Epidermal melanocyte (primary cell): ENCODE results near the gene NR1I2.

Source experiments
- DNase-seq: peaks from one replicate; pipeline ENCODE4 v3.0.0; 2011; ENCODE audit warnings: low spot score; ENCODE audit not compliant: insufficient read length

The NR1I2 gene

GRCh38 chr3:119781330-119782198 lies at the start of gene NR1I2:
NR1I2 (plus strand) TSS chr3:119782101.
- no peak for DNase-seq

DNA sequence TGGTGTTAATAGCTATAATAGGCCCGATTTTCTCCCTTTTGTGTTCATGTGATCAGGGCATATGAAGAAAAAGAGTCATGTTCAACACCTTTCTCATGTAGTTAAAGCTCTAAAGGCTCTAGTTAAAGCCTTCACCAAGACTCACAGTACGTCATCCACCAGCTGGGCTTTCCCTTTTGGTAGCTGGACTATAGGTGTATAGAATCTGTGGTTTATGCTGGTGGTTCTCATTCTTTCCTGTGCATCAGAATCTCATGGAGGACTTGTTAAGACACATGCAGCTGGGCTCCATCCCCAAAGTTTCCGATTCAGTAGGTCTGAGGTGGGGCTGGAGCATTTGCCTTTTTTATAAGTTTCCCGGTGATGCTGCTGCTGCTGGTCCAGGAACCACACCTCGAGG lies 48.1 kb upstream of the NR1I2 start:
- no peak for DNase-seq

- no peak for DNase-seq
Observed at GRCh38 chr3:119738741-119739140, 43.2 kb upstream of the NR1I2 start.

DNA sequence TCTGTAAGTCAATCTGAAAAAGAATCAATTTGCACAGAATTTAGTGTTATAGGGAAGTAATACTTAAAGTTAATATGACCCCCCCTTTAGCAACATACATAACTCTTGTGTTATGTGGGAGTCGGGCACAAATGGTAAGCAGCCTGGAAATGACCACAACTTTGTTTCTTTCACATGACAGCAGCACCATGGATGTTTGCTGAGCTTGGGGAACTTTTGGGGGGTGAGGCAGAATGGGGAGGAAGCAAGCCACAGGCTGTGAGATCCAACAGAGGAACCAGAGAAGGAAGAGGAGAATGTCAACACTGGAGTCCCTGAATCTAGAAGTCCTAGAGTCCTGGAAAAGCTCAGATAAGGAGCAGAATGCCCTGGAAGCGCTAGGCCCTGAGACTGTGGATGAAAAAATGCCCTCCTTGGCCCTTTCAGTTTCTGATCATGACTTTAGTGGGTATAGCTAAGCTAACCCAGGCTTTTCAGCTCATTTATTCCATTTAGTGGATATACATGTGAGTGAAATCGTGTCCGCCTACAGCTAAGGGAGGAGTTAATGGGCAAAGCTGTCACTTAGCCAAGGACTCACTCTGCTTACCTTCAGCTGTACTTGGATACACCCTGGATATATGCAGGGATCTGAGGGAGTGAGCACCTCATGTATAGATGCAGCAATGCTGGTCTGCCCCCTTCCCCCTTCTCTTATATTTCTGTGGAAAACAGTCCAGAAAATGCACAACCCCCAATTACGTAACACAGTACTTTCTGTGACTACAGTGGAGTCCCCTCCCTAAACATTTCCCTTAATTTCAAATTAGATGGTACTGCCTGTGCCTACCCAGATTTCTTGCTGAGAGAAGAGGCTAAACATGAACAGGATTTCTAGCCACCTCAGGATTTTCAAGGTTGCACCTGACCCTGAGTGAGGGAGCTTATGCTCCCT lies 40.0 kb upstream of the NR1I2 start:
- DNase-seq: no peak

- no peak for DNase-seq
Observed at GRCh38 chr3:119743921-119744320, 38.0 kb upstream of the NR1I2 start.

GRCh38 chr3:119745942-119746341 lies 36.0 kb upstream of the NR1I2 start:
- no peak for DNase-seq

DNA sequence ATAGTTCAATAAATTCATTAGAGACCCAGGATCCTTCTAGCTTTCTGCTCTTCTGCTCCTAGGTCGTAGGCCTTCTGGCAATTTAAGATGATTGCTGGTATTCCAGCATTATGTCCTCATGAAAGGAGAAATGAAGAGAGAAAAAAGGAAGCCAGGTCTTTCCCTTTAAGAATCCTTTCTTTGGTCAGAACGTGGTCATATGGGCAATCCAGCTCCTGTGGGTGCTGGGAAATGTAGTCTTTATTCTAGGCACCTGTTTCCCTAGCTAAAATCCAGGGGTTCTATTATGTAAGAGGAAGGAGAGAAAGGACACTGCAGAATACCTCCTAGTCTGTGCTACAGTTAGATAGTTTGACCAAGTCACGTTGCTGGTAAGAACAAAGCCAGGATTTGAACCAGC lies 35.5 kb upstream of the NR1I2 start:
- no peak for DNase-seq

GRCh38 chr3:119747357-119747756 lies 34.5 kb upstream of the NR1I2 start:
- DNase-seq: no peak

- no peak for DNase-seq
Observed at GRCh38 chr3:119748991-119749390, 32.9 kb upstream of the NR1I2 start.

DNA sequence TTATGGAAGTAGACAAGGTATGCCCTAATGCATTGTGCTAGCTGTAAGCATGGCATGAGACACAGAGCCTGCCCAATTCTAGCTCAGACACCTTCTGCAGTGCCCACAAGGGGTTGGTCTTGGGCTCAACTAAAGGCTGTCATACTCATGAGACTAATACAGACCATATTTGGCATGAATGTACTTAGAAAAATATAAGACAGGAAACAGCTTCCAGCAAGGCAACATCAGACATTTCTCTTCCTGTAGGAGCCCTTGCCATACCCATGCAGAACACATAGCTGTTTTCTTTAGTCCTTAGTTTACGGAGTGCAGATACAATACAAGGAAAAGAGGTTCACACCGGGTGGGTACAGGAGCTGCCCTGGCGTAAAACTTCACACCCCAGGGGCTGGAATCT lies 30.5 kb upstream of the NR1I2 start:
- DNase-seq: no peak

- no peak for DNase-seq
Observed at GRCh38 chr3:119759962-119760361, 21.9 kb upstream of the NR1I2 start.

- no peak for DNase-seq
Observed at GRCh38 chr3:119762876-119763275, 19.0 kb upstream of the NR1I2 start.

GRCh38 chr3:119763466-119763865 lies 18.4 kb upstream of the NR1I2 start:
- DNase-seq: no peak

GRCh38 chr3:119765239-119765638 lies 16.7 kb upstream of the NR1I2 start:
- no peak for DNase-seq

DNA sequence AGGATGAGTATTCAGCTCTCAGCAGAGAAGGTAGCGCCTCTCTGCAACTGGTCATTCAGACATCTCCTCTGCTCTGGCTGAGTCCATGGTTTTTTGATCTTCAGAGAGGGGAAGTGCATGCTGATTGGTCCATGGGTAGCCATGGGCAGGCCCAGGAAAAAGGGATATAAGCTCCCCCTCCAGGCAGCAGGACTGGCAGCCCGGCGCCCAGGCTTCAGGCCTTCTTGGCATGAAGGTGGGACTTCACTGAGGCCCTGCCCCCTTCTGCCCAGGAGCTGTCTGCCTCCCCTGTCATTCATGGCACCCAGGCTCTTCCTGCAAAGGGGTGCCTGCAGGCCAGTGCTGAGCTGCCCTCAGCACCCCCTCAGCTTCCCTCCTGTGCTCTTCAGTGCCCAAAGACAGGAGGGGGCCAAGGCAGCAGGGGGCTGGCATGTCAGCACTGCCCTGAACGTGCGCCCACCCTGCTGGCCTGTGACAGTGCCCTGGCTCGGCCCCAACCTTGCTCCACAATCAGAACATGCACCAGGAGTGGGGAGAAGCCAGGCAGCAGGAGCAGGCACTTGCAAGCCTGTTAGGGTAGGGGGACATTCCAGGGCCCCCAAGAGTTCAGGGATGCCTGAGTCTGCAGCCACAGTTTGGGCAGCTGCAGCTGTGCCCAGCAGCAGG lies 13.8 kb upstream of the NR1I2 start:
- no peak for DNase-seq

GRCh38 chr3:119768668-119769393 lies 13.1 kb upstream of the NR1I2 start:
- DNase-seq: no peak

DNA sequence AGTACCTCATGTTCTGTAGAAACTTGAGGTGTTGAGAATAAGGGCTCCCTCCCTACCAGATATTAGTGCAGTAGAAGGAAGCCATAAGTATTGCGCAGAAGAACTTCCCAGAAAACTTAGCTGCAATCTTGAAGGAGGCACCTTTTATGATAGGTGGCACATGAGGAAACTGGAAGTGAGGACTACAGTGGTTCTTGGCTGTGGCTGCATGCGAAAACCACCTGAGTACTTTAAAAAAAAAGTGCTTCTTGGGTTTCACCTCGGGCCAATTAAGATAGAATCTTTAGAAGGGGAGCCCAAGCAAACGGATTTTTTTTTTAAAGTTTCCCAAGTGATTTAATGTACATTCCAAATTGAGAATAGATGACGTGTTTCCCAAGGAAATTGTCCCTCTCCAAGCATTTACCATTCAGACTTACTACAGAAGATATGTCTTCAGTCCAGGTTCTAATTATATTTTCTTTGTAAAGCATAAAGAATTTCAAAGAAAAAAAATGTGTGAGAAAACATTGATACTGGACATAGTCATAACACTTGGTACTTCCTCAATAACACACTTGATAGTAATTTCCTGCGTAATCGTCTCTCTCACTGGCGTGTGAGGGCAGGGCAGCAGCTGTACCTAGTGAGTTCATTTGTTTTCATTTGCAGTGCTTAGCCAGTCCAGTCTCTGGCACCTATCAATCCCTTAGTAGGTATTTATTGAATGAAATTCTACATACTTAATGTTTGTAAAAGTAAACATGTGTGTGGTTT lies 12.3 kb upstream of the NR1I2 start:
- no peak for DNase-seq

DNA sequence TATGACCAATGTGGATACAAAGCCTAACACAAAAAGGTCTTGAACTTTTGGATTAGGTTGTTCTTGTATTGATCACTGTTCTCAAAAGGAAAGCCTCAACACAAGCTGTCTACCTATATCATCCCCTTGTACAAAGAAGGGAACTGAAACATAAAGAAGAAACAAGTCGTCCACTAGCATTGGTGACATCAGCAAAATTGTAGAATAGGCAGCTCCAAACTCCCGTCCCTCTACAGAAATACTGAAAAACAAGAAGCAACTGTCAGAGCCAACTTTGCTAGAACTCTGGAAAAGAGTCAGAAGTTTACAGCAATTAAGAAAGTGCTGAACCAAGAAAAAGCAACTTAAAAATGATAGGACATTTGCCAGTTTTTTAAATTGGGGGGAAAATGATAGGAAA lies 7.5 kb upstream of the NR1I2 start:
- no peak for DNase-seq

GRCh38 chr3:119776304-119776703 lies 5.6 kb upstream of the NR1I2 start:
- no peak for DNase-seq

GRCh38 chr3:119778176-119778575 lies 3.7 kb upstream of the NR1I2 start:
- DNase-seq: no peak
